SH-SY5Y (cell line): ENCODE results near the gene ZFP28.

Experiments used
- GATA2 ChIP-seq: IDR thresholded peaks from 2 replicates; pipeline ENCODE4 v1.6.1; 2011; ENCODE audit warnings: mild to moderate bottlenecking, low read depth, low read length
- GATA3 ChIP-seq: IDR thresholded peaks from 2 replicates; pipeline ENCODE4 v1.6.1; 2011; ENCODE audit warnings: low read depth, mild to moderate bottlenecking, low read length, moderate library complexity

- TF ChIP-seq GATA2 (no peak), GATA3 (no peak)
Observed at GRCh38 chr19:56567274-56568120, 28.7 kb downstream of the ZFP28 start, which contains the start of gene ZNF470.
